Gastroesophageal sphincter (tissue), 4 donors: ENCODE data around the gene MYO6. TPM values are rescaled to one million over a fixed set of nuclear protein-coding genes. Genes with fewer than 3 reads are reported as not detected.

Experiments used
- ATAC-seq: fragments of 150-250 bp; one replicate; pipeline ENCODE4 v1.9.1; 2016; ENCODE audit warnings: mild to moderate bottlenecking, moderate library complexity
- H3K27ac ChIP-seq, 4 donors: fragments of 200-600 bp; sonication (generic) in 3 of 4; 1 replicate in 3 of 4; 2 replicates in 1 of 4; pipeline ENCODE4 v1.5.1; 2016 to 2019
- H3K27me3 ChIP-seq: fragments of 200-600 bp; sonication (generic); one replicate; pipeline ENCODE4 v1.5.1; 2019
- H3K36me3 ChIP-seq, 2 donors: fragments of 200-600 bp; sonication (generic); one replicate each; pipeline ENCODE4 v1.5.1; 2019; ENCODE audit warnings: control low read depth in 1 of 2
- H3K4me1 ChIP-seq, 3 donors: fragments of 200-600 bp; sonication (generic); 1 replicate in 2 of 3; 2 replicates in 1 of 3; pipeline ENCODE4 v1.5.1; 2016 to 2019; ENCODE audit warnings: control low read depth in 2 of 3
- H3K4me3 ChIP-seq, 2 donors: fragments of 200-600 bp; sonication (generic); one replicate each; pipeline ENCODE4 v1.5.1; 2019; ENCODE audit warnings: mild to moderate bottlenecking in 1 of 2, moderate library complexity in 1 of 2
- H3K9me3 ChIP-seq, 3 donors: fragments of 200-600 bp; sonication (generic); one replicate each; pipeline ENCODE4 v1.5.1; 2017 to 2019; ENCODE audit warnings: control low read depth in 2 of 3
- CTCF ChIP-seq, 4 experiments: fragments of 200-600 bp in 2 of 4; fragments of 450-650 bp in 2 of 4; sonication (generic) in 1 of 4; IDR thresholded peaks; one replicate each; pipeline ENCODE4 v1.5.1; 2017 to 2019; ENCODE audit warnings: antibody characterized with exemption in 4 of 4, mild to moderate bottlenecking in 2 of 4, moderate library complexity in 2 of 4
- EP300 ChIP-seq: sonication (generic); formaldehyde crosslinking; IDR thresholded peaks from one replicate; pipeline ENCODE4 v1.6.1; 2017; ENCODE audit warnings: antibody characterized with exemption, mild to moderate bottlenecking
- POLR2A ChIP-seq, 2 donors: fragments of 450-650 bp; IDR thresholded peaks; one replicate each; pipeline ENCODE4 v1.6.1; 2017; ENCODE audit warnings: antibody characterized with exemption in 2 of 2, mild to moderate bottlenecking in 2 of 2, moderate library complexity in 1 of 2
- POLR2AphosphoS5 ChIP-seq: sonication (generic); formaldehyde crosslinking; IDR thresholded peaks from one replicate; pipeline ENCODE4 v1.6.1; 2017; ENCODE audit warnings: antibody characterized with exemption
- WGBS, 2 donors: methylation state at CpG; one replicate each; pipeline ENCODE4 v1.1.5; 2018; ENCODE audit warnings: low coverage in 1 of 2; 5-methylcytosine and 5-hydroxymethylcytosine counted together
- total RNA-seq, 4 donors: library from RNA; depleted of rRNA; stranded (reverse); fragments of >200 nt; gene quantifications; one replicate each; pipeline ENCODE4 v1.1.0, GENCODE V29; 2016

The MYO6 gene
- total RNA-seq, 4 donors from 2014 or later, result 11.0 to 17.4 (median 12.5) TPM

GRCh38 chr6:75776461-75776860 lies 27.4 kb downstream of the MYO6 start:
- 61 to 89% methylated on average over 1 to 2 of the region's 2 CpGs for WGBS, 2 donors
- H3K36me3 ChIP-seq, result no peaks in the 10 kb centered on the region
- H3K4me1 ChIP-seq, result peaks cover 0 to 4% (median 0%) of the 10 kb centered on the region in 3 donors
- no peaks in the 10 kb centered on the region for H3K9me3 ChIP-seq
- no peak overlapping the region for H3K4me3 ChIP-seq
- no peak overlapping the region for H3K27ac ChIP-seq
- no peak for TF ChIP-seq POLR2A (IDR thresholded peaks at IDR 0.05)
- no peak for TF ChIP-seq CTCF (IDR thresholded peaks at IDR 0.05)
- no peak for TF ChIP-seq POLR2AphosphoS5
- TF ChIP-seq EP300, result no peak
- no peak for ATAC-seq
- no peaks in the 10 kb centered on the region for H3K27me3 ChIP-seq

- ATAC-seq, result no peak
- Histone ChIP-seq H3K27me3 (no peaks in the 10 kb centered on the region), H3K9me3 (no peaks in the 10 kb centered on the region), H3K27ac (no peak overlapping the region), H3K4me3 (no peak overlapping the region), H3K4me1 (peaks cover 0 to 4% (median 0%) of the 10 kb centered on the region in 3 donors), H3K36me3 (no peaks in the 10 kb centered on the region)
- WGBS, 2 donors, result 100% methylated on average over 3 of the region's 4 CpGs; no CpG with 5 or more reads in 1 of the 2 donors
- TF ChIP-seq POLR2AphosphoS5, result no peak
- TF ChIP-seq CTCF (IDR thresholded peaks at IDR 0.05), result no peak
- no peak for TF ChIP-seq POLR2A (IDR thresholded peaks at IDR 0.05)
- TF ChIP-seq EP300, result no peak
Observed at GRCh38 chr6:75778757-75779156, 29.7 kb downstream of the MYO6 start.

GRCh38 chr6:75786152-75786551 lies 37.1 kb downstream of the MYO6 start:
- ATAC-seq, result no peak
- WGBS, 2 donors, result 60 to 75% methylated on average over 1 to 2 of the region's 2 CpGs
- H3K4me3 ChIP-seq, result no peak overlapping the region
- H3K4me1 ChIP-seq, result no peaks in the 10 kb centered on the region
- TF ChIP-seq POLR2AphosphoS5 (no peak), EP300 (no peak), POLR2A (IDR thresholded peaks at IDR 0.05) (no peak), CTCF (IDR thresholded peaks at IDR 0.05) (no peak)
- no peak overlapping the region for H3K27ac ChIP-seq
- no peaks in the 10 kb centered on the region for H3K9me3 ChIP-seq
- no peaks in the 10 kb centered on the region for H3K36me3 ChIP-seq
- no peaks in the 10 kb centered on the region for H3K27me3 ChIP-seq

- WGBS, 2 donors, result 90 to 95% methylated on average over 1 of the region's 1 CpG
- no peaks in the 10 kb centered on the region for H3K27me3 ChIP-seq
- no peak for ATAC-seq
- H3K4me1 ChIP-seq, result peaks cover 0 to 6% (median 0%) of the 10 kb centered on the region in 3 donors
- no peak overlapping the region for H3K27ac ChIP-seq
- H3K9me3 ChIP-seq, result no peaks in the 10 kb centered on the region
- no peaks in the 10 kb centered on the region for H3K36me3 ChIP-seq
- no peak for TF ChIP-seq CTCF (IDR thresholded peaks at IDR 0.05)
- TF ChIP-seq POLR2A (IDR thresholded peaks at IDR 0.05), result no peak
- no peak for TF ChIP-seq POLR2AphosphoS5
- no peak for TF ChIP-seq EP300
- no peak overlapping the region for H3K4me3 ChIP-seq
Observed at GRCh38 chr6:75788894-75789293, 39.9 kb downstream of the MYO6 start.

GRCh38 chr6:75791881-75792280 lies 42.8 kb downstream of the MYO6 start:
- no peak overlapping the region for H3K27ac ChIP-seq
- ATAC-seq, result no peak
- no peaks in the 10 kb centered on the region for H3K36me3 ChIP-seq
- H3K4me1 ChIP-seq, result peaks cover 2 to 16% (median 3%) of the 10 kb centered on the region in 3 donors
- no peak for TF ChIP-seq POLR2A (IDR thresholded peaks at IDR 0.05)
- no peak for TF ChIP-seq POLR2AphosphoS5
- no peak for TF ChIP-seq CTCF (IDR thresholded peaks at IDR 0.05)
- no peak for TF ChIP-seq EP300
- WGBS, 2 donors, result 52 to 60% methylated on average over 3 of the region's 3 CpGs
- no peaks in the 10 kb centered on the region for H3K9me3 ChIP-seq
- H3K4me3 ChIP-seq, result no peak overlapping the region
- H3K27me3 ChIP-seq, result no peaks in the 10 kb centered on the region
